ENCODE data around the gene C12orf60.

Gene C12orf60

DNA sequence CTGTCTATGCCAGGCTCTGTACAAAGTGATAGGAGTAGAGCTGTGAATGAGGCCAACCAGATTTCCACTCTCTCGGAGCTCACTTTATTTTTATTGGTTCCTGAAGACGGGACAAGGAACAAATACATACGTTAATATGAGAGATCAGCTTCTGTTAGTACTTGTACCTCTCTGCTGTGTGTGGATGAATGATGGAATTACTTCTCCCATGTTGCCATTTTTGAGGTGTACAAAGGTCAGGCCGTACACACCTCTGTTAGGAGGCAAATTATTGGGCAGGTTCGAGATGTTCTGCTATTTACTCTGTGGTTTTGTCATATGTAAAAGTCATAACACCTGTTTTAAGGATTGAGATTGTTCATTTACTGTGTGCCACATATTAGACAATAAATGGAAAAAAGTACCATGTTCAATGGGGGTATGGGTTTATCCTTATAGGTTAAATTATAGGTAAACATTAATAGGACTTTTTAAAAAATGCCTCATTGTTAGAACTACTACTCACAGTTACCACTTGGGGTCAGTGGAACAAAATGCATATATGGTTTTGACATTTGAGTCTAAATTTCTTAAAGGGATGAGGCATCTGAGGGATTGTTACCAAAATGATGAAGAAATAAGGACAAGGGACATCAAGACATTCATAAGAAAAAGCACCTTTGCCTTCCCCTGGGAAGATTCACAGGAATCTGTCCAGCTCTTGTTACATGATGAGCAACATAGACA lies 27.1 kb upstream of the C12orf60 start:
- peak in 1 of 4 experiments; percentile 21 for DNase-seq

- no peak for DNase-seq
Measured at GRCh38 chr12:14777271-14777670, 26.2 kb upstream of the C12orf60 start.

DNA sequence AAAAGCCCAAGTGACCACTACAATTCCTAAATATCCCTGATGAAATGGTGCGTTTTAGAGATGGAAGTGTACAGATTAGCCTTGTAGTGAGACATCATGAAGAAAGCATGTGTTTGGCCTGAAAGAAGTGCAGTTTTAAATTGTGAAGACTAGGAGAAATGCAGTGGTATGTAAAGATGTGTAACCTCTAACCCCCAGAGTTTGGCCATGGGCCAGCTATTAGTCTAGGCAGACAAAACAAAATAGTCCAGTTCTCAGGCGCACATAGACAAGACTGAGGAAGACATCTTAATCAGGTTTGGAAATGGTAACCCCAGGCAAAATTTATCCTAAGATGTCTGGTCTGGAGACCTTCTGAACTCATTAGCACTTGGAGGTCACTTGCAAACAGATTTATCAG lies 23.6 kb upstream of the C12orf60 start:
- no peak for DNase-seq

DNA sequence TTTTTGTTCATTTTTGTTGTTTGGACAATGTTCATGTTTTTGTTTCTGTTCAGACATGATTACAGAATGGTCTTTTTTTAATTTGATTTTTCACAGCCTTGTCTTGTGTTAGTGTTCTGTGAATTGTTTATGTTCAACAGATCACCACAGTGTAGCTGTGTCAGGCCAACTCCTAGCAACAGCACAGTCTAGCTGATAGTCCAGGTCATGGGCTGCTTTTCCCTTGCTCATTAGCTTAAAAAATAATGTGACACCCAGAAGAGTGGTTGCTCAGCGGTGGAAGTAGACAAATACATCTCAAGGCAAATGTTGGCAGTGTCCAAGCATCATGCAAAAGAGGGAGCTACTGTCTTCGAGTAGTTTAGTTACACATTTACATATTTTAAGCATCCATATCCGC lies 22.6 kb upstream of the C12orf60 start:
- DNase-seq, result no peak

DNA sequence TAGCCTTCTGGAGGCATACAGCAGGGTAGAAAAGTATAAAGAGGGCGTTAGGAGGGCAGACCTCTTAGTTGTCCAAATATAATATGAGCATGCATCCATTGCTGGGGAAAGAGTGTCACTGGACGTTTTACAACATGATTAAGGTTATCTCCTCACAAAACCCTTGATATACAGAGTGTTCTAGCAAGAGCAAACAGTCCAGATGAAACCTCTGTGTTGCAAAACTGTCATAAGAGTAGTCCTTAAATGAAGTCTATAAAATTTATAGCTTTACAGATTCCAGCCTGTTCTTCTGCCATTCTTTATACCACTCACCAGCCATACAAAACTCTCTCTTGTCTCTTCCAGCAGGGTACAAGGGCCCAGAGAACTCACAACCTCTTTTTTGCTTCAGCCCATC lies 21.9 kb upstream of the C12orf60 start:
- DNase-seq, result no peak

- DNase-seq, result no peak
Measured at GRCh38 chr12:14782756-14783155, 20.7 kb upstream of the C12orf60 start.

- DNase-seq, result peak in 2 of 4 experiments; percentile 43 to 51
Measured at GRCh38 chr12:14784471-14784870, 19.0 kb upstream of the C12orf60 start.

DNA sequence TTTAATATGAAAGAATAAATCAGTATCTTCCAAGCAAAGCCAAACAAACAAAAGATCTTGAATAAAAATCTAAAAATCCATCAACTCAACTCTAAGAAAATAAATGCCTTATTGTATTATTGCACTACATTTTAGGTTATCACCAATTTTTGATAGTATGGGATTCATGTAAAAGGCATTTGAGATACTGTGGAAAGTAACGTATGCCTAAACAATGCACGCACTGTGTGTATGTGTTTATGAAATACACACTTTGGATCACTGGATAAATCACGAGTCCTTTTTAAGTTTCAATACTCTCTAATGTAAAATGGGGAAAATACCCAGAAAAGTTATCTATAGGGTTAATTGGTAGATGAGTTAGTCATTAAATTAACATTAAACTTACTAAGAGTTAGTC lies 17.9 kb upstream of the C12orf60 start:
- no peak for DNase-seq

- peak in 2 of 4 experiments; percentile 36 to 45 for DNase-seq
Measured at GRCh38 chr12:14795028-14795448, 8.4 kb upstream of the C12orf60 start.

DNA sequence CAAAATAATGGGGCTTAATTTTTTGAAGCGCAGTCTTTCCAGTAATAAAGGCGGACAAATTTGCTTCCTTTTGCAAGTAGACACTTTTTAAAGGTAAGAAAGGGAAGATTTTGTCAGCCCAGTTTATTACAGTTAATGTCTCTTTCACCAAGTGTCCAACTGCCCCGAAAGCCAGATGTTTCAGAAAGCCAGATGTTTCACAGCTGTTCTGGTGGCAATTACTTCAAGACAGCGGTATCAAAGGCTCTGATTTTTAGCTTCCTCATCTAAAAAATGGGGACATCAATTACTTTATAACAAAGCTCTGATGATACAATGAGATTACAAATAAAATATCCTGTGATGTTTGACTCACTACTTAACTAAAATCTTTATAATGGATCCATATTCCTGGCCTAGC lies 1.2 kb upstream of the C12orf60 start:
- DNase-seq, result peak in 1 of 4 experiments; percentile 9

GRCh38 chr12:14802721-14803010 lies 804 bp upstream of the C12orf60 start:
- DNase-seq, result no peak

GRCh38 chr12:14803830-14804160 lies 325 bp downstream of the C12orf60 start:
- no peak for DNase-seq

GRCh38 chr12:14810167-14810952 lies 6.9 kb downstream of the C12orf60 start:
- no peak for DNase-seq

DNA sequence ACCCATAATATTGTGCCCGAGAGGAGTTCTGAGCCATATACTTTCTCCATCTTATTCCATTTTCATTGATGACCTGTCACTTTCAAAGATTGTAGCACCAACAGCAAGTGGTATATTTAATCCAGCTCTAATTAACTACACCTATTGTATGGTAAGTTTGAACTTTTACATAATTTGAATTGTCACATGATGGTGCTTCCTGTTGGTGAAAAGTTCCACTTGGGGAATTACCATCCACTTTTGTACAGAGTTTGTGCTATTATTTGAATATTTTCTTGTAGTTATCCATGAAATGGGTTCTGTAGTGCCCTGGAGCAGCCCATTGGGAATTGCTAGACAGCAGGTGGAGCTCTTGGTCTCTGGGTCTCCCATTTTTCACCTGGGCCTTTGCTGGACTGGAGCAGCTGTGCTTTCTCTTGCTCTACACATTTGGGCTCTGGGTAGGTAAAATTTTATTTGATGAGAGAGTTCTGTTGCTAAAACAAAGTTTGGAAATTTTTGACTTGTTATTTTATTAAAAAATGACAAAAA lies 7.5 kb downstream of the C12orf60 start:
- no peak for DNase-seq

- no peak for DNase-seq
Measured at GRCh38 chr12:14811486-14811885, 8.0 kb downstream of the C12orf60 start.

- DNase-seq, result no peak
Measured at GRCh38 chr12:14814014-14814413, 10.5 kb downstream of the C12orf60 start, which contains the start of gene SMCO3. TSS of gene SMCO3 (minus strand) at chr12:14814182. CDS start at chr12:14806680, 7,502 bp downstream.

DNA sequence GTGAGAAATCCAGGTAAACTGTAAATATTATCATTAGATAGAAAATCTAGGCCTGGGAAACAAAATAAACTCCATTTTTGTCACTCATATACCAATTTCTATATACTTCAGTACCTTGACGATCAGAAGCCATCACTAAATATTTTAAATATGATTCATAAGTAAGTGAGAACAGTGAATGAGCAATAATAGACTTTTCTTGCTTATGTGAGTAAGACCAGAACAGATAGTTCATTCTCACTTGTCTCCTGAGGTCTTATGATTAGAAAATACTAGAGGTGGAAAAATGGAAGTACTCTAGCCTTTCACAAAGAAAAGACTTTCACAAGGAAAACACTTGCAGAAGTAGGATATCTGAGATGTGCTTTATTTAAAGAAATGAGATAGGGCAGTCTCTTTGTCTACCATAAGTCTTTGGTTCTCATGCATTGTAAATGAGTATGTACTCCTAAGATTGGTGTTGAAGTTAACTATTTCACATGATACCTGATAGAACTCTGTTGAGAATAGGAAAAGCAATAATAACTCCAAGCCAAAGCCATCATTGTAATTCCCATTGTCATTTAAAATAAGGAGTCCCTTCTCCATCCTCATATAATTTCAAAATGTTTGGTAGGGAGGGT lies 20.7 kb downstream of the C12orf60 start:
- no peak for DNase-seq

- DNase-seq, result no peak
Measured at GRCh38 chr12:14825256-14825655, 21.8 kb downstream of the C12orf60 start.

GRCh38 chr12:14826491-14826890 lies 23.0 kb downstream of the C12orf60 start:
- DNase-seq, result no peak

- no peak for DNase-seq
Measured at GRCh38 chr12:14827043-14827442, 23.6 kb downstream of the C12orf60 start.

DNA sequence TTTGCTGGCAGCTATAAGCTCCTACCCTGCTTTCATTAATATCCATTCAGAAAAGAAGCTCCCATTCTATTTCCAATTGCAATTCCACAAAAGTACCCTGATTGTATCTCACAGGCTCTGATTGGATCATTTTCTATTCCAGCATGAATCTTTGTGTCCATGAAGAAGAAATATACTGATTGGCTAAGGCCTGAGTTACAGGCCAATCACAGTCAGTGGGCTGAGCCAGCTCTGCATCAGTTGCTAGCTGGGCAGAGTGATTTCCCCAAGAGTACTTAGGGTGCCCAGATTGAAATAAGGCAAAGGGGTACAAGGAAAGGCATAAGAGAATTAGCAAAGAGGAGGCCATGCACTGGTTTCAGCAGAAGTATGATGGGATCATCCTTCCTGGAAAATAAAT lies 25.4 kb downstream of the C12orf60 start:
- DNase-seq, result peak in 2 of 4 experiments; percentile 8 to 12

DNA sequence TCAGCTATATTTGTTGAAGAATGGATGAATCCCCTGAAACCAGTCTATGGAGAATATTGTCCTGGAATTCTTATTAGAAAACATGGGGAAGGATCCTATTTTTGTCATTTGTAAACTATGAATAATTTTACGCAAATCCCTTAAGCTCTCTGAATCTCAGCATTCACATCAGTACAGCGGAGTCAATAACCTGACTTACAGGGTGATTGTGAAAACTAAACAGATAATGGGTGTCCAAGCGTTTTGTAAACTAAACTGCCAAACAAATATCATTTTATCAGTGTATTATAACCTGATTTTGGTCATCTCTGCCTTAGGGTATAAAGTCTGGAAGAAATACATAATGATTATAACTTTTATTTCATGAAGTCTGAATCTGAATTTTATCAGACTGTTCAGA lies 29.9 kb downstream of the C12orf60 start:
- no peak for DNase-seq

GRCh38 chr12:14833952-14834351 lies 30.5 kb downstream of the C12orf60 start:
- DNase-seq, result no peak

DNA sequence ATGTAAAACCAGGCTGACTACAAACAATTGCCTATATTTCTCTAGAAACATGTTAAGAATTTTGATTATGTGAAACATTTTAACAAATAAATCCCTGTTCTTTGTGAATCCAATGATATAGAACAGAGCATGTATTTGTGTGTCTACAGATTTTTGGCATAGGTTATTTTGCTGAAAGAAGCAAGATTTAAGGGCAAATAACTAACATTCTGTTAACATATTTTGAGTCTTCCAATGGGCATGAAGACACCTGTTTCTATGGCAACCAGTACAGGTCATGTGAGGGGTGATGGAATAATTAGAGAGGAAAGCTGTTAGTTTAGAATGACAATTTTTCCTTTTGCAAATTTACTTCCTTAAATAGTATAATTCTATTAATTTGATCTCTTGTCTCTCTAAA lies 31.0 kb downstream of the C12orf60 start:
- no peak for DNase-seq

All from suppressor macrophage (primary cell).